Occipital lobe (tissue), 2 donors: ENCODE results near the gene LAMB3. TPM values are rescaled to one million over a fixed set of nuclear protein-coding genes. Genes with fewer than 3 reads are reported as not detected.

ENCODE experiments used
- DNase-seq: peaks from one replicate; lab custom pipeline; 2025; lab: John Stamatoyannopoulos, UW
- total RNA-seq: library from RNA; depleted of rRNA; stranded (reverse); fragments of >200 nt; gene quantifications from one replicate; pipeline ENCODE4 v1.2.3, GENCODE V29; 2014

The LAMB3 gene
- total RNA-seq, 1 donor from 2014 or later, result 1.7 TPM

DNA sequence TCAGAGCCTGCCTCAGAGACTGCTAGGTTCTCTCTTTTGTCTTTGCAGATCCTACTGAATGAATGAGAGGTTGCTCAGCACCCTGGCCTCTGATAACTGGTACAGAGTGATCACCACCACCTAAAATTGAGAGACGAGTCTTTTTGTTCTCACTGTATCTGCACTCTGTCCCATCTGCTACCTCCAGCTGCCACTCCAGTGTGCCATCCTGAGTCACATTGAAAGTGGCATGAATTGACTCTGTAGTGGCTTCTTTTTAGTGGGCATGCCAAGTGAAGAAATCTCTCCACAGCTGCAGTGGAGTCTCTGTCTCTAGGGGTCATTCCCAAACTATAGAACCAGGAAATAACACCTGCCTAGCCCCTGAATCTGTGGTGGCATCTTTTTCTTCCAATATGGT is 54.0 kb downstream of the LAMB3 start:
- no peak for DNase-seq

DNA sequence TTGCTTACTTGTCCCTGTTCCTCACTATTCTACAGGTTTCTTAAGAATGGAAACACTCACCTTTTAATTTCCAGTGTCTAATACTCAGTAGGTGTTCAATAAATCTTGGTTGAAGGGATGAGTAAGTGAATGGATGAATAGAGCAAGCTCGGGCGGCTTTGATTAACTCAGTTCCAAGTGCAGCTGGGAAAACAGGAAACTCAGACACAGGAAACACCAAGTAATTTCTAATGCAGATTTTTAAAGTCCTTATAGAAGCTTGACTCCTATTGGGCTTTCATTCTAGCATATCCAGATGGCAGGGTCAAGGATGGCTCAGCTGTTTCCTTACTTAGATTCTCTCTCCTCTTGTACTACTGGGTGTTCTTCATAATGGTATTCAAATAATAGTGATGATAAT is 54.7 kb downstream of the LAMB3 start:
- no peak for DNase-seq

- DNase-seq, result no peak
These were observed 56.5 kb downstream of the LAMB3 start for GRCh38 chr1:209595599-209596285.

- no peak for DNase-seq
These were observed 57.2 kb downstream of the LAMB3 start for GRCh38 chr1:209595028-209595427.

GRCh38 chr1:209594440-209594839 is 57.8 kb downstream of the LAMB3 start:
- DNase-seq, result no peak

GRCh38 chr1:209593747-209594146 is 58.5 kb downstream of the LAMB3 start:
- no peak for DNase-seq

GRCh38 chr1:209590405-209590804 is 61.8 kb downstream of the LAMB3 start:
- DNase-seq, result peak; percentile 75

- no peak for DNase-seq
These were observed 62.4 kb downstream of the LAMB3 start for GRCh38 chr1:209589863-209590262.

DNA sequence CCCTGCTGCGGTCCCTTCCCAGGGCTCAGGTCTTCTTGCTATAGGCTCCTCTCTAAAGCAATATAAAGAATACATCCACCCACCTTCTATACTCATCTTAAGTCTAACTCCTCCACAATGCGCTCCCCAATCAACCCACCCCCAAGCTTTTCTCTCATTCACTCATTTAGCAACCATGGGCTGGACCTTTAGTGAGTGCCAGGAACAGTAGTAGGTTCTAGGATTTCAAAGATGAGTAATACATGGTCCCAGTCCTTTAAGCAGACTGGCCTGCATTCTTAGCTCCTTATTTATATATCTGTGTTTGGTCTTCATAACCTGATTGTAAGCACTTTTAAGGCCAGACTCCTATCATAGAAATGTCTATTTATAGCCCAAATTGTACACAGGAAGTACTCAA is 62.8 kb downstream of the LAMB3 start:
- DNase-seq, result no peak

GRCh38 chr1:209587789-209588188 is 64.4 kb downstream of the LAMB3 start:
- no peak for DNase-seq

DNA sequence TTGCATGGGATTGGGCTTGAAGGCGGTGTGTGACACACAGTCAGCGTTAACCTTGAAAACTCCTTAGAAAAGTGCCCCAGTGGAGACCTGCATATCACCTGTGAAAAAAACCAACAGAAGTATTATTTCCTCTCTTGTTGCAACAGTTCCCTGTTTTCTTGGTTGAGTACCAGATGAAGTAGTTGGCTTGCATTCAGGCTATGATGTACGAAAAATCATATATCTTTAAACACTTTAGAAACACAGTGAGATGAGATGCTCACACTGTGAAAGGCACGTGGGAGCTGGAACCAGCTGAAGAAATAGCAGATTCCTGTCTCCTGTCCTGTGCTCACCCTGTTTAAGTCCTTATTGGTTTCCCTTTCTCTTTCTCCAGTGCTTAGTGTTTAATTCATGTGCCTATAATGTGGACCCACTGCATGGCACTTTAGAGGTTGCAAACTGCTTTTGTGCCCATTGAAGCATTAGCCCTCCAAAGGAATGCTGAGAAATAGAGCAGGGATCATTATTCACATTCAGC is 65.9 kb downstream of the LAMB3 start:
- DNase-seq, result no peak

DNA sequence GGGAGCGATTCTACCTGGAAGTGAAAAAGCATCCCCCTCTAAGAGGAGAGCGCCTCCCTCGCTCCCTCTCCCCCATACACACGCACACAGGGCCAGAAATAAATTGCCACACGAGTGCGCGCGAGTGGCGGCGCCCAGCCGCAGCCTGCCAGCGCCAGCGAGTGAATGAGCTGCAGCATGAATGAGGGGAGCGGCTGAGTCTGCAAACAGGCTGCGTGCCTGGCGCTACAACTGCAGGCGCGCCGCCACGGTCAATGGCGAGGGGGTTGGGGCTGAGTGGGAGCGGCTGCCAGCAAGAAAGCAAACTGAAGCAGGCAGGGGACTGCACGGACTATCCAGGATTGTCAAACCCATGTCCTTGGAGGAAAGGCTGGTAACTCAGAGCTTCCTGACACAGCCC is 66.6 kb downstream of the LAMB3 start:
- peak; percentile 76 for DNase-seq

- DNase-seq, result no peak
These were observed 67.0 kb downstream of the LAMB3 start for GRCh38 chr1:209585197-209585596.

GRCh38 chr1:209584231-209584672 is 68.0 kb downstream of the LAMB3 start:
- peak; percentile 36 for DNase-seq

GRCh38 chr1:209583408-209583807 is 68.8 kb downstream of the LAMB3 start, which contains the start of gene CAMK1G:
CAMK1G (plus strand) TSS chr1:209583714; CDS start chr1:209594984, 11,270 bp downstream.
- DNase-seq, result peak; percentile 60

GRCh38 chr1:209580577-209580976 is 71.6 kb downstream of the LAMB3 start:
- DNase-seq, result no peak

DNA sequence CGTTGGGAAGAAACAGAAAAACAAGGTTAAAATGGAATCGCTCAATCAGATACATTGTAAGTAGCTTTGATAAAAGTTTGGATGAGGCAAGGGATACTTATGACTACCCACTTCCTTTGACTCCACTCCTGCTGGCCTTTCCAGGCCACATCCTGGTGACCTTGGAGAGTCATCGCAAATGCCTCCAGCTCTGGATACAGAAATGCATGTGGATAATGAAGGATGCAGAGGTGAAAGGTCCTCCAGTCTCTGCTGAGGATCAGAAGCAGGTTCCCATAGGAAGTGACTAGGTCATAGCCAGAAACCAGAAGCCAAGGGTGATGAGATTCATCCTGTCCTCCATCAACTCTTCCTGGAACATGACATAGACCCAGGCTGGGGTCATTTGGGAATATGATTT is 74.9 kb downstream of the LAMB3 start:
- no peak for DNase-seq

GRCh38 chr1:209576392-209577197 is 75.6 kb downstream of the LAMB3 start:
- peak; percentile 63 for DNase-seq

DNA sequence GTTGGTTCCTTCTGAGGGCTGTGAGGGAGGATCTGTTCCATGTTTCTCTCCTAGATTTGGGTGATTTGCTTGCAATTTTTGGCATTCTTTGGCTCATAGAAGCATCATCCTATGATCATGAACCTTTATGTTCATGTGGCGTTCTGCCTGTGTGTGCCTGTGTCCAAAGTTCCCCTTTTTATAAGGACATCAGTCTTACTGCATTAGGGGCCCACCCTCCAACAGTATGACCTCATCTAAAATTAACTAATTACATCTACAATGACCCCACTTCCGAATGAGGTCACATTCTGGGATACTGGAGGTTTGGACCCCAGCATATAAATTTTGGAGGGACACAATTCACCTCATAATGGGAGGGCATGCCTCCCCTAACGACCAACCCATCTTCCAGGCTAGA is 81.5 kb downstream of the LAMB3 start:
- no peak for DNase-seq

- peak; percentile 54 for DNase-seq
These were observed 82.6 kb downstream of the LAMB3 start for GRCh38 chr1:209569455-209570207.

GRCh38 chr1:209567698-209568175 is 84.5 kb downstream of the LAMB3 start:
- DNase-seq, result no peak
